ENCODE measurements around the gene PPP2R5A.
"Not testable (repeated sequence)": the region's sequence is repeated elsewhere in the genome, so short reads cannot be mapped to it uniquely, and the experiment has no call there.

The PPP2R5A gene

DNA sequence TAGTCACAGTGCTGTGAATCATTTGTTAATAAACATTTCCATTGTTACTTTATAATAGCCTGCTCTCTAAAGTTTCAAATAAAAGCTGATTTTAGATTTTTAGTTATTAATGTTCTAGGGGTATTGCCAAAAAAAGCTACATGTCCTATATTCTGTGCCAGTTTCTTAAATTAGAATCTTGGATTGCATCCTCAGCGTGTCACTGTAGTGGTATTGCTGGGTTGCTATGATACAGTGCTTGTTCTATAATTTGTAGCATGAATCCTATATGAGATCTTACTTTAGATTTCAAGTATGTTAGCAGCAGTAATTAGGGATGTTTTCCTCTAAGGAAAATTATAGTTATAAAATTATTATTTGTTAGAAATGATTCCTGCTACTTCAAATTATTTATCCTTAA is 16.4 kb downstream of the PPP2R5A start:
- no peak for DNase-seq (ENCODE audit: low read depth)

DNA sequence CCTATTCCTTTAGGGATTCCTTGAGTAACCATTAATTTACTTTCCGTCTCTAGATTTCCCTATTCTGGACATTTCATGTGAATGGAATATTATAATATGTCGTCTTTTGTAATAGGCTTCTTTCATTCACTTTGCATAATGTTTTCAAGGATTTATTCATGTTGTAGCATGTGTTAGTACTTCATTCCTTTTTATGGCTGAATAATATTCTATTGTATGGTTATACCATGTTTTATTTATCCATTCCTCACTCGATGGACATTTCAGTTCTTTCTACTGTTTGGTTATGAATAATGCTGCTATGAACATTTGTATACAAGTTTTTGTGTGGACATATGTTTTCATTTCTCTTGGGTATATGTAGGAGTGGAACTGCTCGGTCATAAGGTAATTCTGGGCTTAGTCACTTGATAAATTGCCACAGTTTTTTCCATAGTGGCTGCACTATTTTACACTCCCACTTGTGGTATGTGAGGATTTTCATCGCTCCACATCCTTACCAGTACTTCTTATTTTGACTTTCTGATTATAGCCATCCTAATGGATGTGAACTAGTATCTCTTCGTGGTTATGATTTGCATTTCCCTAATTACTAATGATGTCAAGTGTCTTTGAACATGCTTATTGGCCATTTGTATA is 17.7 kb downstream of the PPP2R5A start:
- DNase-seq (ENCODE audit: low read depth): no peak

DNA sequence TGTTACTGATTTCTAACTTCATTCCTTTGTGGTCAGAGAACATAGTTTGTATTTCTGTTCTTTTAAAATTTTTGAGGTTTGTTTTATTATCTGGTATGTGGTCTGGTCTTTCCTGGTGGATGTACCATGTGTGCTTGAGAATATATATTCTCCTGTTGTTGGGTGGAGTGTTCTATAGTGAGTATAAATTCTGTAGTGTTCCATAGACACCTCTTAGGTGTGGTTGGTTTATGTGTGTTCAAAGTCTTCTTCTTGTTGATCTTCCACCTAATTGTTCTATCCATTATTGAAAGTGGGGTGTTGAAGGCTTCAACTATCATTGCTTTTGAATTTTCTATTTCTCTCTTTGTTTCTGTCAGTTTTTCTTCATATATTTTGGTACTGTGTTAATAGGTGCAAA is 20.1 kb downstream of the PPP2R5A start:
- DNase-seq (ENCODE audit: low read depth): no peak

DNA sequence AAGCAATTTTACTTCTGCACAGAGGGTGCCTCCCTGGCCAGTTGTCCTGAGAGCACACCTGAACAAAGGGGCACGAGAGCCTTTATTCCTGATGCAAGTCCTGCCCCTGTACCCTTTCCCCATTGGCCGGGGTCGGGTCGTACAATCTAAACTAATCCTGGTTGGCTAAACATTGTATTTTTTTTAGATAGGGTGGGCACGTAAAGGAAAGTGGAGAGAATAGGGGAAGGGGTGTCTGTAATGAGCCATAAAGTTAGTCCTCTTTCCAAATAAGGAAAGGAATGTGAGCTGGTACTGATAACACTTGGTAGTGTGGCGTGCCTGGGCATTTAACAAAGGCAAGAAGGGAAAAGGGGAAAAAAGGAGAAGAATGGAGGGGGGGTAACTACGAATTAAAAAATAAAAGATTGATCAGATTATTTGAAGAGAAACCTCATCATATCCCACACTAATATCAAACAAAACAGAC is 20.8 kb downstream of the PPP2R5A start:
- not testable (repeated sequence) for DNase-seq (ENCODE audit: low read depth)

DNA sequence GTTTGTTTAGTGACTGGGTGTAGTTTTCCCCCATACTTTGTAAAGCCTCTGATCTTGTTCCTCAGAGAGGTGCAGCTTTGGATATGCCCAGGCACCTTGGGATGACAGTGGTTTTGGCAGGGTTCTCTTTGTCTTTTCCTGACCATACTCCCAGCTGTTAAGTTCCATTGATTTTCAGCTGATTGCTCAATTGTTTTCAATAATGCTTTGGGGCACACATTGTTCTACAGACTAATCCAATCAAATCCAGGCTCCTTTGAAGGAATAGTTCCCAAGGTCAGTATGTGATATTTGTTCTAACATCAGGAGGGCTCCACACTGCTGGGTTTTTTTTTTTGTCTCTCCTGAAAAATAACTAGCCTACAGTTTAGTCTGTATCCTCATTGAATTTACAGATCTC is 24.8 kb downstream of the PPP2R5A start:
- DNase-seq (ENCODE audit: low read depth): no peak

DNA sequence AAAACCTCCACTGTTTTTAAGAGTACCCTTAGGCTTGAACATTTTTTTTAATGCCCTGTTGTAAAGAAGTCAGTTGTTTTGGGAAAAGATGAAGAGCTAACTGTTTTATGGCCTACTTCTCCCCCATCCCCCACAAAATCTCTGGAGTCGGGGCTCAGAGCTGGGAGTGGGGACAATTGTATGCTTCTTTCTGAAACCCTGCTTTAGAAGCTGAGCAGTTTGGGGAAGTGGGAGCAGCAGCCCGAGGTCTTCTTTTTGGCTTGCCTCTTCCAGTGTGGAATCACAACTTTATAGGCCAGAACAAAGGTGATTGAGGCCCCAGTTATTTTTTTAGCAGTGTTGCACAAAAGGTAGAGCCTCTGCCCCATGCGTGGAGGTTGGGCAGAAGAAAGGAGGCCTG is 25.2 kb downstream of the PPP2R5A start:
- no peak for DNase-seq (ENCODE audit: low read depth)

DNA sequence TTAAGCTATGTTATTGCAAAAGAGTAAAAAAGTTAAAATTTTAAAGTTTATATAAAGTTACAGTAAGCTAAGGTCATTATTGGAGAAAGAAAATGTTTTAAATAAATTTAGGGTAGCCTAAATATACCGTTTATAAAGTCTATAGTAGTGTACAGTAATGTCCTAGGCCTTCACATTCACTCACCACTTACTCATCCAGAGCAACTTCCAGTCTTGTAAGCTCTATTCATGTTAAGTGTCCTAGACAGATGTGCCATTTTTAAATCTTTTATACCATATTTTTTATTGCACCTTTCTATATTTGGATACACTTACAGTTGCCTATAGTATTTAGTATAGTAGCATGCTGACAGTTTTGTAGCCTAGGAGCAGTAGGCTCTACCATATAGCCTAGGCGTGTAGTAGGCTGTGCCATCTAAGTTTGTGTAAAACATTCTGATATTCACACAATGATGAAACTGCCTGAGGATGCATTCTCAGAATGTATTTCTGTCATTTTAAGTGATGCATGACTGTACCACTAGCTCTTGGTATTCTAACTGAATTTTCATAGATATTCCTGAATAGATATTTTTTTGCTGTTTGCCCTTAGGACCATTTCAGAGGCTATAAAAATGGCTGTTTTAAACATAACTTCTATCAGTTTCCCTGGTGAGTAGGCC is 26.8 kb downstream of the PPP2R5A start:
- DNase-seq (ENCODE audit: low read depth): no peak

DNA sequence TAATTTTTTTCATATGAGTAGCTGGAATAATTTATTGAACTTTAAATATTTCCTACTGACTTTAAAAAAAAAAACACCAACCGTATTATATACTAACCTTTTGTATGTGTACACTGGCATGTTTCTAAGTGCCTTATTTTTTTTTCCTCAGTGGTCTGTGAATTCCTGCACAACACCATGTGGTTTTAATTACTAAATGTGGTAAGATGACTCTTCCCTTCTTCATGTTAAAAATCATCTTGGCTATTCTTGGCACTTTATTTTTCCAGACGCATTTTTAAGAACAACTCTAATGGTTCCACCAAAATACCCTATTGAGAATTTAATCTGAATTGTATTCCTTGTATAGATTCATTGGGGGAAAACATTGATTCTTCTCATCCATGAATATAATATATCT is 28.4 kb downstream of the PPP2R5A start:
- no peak for DNase-seq (ENCODE audit: low read depth)

DNA sequence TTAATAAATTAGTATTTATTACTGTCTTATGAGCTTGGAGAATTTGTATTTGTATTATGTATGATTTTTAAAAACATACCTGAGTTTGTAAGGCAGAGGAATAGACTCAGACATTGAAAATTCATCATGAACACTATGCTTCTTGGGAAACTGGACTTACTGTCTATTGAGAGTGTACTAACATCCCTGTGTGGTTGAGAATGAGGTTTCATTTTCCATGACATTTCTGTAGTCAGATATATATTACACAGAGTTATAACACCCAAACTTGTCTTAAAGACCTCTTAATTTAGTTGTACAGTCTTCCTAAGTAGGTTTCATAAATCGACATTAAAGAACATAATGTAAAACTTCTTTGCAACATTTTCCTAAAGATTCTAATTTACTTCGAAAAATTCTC is 30.0 kb downstream of the PPP2R5A start:
- DNase-seq (ENCODE audit: low read depth): no peak

DNA sequence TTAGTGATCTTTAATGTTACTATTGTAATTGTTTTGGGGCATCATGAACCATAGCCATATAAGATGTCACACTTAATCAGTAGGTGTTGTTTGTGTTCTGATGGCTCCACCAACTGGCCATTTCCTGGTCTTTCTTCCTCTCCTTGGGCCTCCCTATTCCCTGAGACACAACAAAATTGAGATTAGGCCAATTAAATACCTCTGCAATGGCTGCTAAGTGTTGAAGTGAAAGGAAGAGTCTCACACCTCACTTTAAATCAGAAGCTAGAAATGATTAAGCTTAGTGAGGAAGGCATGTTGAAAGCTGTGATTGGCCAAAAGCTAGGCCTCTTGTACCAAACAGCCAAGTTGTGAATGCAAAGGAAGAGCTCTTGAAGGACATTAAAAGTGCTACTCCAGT is 30.7 kb downstream of the PPP2R5A start:
- DNase-seq (ENCODE audit: low read depth): no peak

DNA sequence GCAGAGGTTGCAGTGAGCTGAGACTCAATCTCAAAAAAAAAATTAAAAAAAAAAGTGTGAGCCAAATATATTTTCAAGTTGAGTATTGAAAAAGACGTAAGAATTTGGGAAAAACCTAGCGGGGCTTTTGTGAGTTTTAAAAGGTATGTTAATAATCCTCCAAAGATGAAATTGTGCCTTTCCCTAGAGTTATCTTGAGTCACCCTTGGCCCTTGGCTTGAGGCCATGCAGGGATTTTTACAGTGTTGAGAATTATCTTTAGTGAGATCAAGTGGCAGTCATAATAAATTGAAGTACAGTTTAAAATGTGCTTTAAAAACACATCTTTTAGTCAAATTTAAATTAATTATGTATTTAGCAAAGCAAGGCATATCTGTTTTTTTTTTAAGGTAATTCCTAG is 32.7 kb downstream of the PPP2R5A start:
- DNase-seq (ENCODE audit: low read depth): no peak

DNA sequence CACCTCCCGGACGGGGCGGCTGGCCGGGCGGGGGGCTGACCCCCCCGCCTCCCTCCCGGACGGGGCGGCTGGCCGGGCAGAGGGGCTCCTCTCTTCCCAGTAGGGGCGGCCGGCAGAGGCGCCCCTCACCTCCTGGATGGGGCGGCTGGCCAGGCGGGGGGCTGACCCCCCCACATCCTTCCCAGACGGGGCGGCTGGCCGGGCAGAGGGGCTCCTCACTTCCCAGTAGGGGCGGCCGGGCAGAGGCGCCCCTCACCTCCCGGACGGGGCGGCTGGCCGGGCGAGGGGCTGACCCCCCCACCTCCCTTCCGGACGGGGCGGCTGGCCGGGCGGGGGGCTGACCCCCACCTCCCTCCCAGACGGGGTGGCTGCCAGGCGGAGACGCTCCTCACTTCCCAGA is 35.8 kb downstream of the PPP2R5A start:
- not testable (repeated sequence) for DNase-seq (ENCODE audit: low read depth)

DNA sequence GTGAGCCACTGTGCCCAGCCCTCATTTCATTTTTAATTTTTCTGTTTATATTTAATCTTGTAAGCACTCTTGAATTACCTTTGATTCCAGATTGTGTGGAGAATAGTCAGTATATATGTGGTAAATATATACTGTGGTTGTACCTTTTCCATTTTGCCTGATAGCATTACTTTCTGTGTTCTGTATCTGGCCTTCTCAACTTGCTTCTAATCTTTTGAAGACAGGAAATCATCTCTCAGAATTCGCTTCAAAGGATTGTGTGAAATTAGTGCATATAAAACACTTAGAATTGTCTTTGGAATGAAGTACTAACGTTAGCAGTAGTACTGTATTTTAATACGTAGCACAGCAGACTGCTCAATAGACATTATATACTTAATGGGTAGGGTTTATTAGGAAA is 37.9 kb downstream of the PPP2R5A start:
- DNase-seq (ENCODE audit: low read depth): no peak

DNA sequence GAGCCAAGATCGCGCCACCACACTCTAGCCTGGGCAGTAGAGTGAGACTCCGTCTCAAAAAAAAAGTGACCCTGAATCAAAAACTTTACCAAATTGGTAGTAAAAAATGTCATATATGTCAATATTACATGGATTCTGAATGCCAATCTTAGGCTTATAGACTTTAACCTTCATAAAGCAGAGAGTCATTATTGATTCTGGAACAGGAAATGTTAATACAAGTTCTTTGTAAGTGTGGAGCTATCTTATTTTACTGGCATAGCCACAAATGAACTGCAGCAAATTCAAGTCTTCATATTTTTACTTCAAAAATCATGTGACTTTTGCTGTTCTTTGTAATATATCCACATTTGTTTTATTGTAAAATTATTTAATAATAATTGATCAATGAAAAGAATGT is 41.3 kb downstream of the PPP2R5A start:
- DNase-seq (ENCODE audit: low read depth): no peak

DNA sequence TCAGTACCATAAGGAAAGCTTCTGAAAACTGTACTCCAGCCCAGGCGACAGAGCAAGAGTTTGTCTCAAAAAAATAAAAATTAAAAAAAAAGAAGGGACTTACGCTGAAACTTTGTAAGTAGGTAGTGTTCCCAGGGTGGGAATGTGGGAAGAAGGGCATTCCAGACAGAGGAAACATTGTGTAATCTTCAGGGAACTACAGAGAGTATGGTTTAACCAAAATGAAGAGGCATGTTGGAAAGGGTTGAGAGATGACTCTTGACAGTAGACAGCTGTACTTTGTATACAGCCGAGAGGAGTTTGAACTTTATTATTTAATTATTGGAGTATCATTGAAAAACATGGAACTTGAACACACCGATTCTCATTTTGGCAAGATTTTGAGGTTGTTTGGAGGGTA is 43.0 kb downstream of the PPP2R5A start:
- no peak for DNase-seq (ENCODE audit: low read depth)

DNA sequence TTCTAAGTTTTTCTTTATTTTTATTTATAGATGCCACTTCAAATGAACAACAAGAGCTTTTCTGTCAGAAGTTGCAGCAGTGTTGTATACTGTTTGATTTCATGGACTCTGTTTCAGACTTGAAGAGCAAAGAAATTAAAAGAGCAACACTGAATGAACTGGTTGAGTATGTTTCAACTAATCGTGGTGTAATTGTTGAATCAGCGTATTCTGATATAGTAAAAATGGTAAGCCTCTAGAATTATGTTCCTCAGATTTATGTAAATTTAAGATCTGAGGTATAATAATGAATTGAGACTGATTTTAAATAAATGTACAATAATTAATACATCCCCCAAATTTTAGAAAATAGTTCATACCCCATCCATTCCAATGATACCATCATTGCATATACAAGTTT is 43.9 kb downstream of the PPP2R5A start:
- no peak for DNase-seq (ENCODE audit: low read depth)

DNA sequence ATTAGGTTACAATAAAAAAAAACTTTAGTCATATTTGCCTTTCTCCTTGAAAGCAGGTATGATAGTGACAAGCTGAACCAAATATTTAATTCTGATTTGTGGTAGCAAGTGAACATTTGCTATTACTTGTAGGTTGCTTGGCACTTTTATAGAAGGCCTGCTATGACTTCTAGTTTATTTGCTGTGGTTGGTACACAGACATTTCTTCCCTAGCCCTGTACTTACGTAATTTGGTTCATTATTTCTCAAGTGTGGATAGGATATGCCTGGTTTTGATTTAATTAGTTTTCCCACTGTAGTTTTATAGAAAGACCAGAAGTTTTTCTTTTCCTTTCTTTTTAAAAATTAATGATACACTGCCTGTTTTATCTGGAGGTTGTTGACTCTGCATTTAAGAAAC is 55.9 kb downstream of the PPP2R5A start:
- no peak for DNase-seq (ENCODE audit: low read depth)

DNA sequence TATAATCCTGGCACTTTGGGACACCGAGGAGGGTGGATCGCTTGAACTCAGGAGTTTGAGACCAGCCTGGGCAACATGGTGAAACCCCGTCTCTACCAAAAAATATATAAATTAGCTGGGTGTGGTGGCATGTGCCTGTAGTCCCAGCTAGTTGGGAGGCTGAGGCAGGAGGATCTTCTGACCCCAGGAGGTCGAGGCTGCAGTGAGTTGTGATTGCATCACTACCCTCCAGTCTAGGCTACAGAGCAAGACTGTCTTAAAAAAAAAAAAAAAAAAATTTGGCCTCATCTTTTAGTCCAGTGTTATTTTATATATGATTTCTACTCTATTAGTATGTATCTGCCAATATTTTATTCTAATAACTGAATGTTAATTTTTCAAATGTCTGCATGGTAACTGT is 59.7 kb downstream of the PPP2R5A start:
- DNase-seq (ENCODE audit: low read depth): no peak

DNA sequence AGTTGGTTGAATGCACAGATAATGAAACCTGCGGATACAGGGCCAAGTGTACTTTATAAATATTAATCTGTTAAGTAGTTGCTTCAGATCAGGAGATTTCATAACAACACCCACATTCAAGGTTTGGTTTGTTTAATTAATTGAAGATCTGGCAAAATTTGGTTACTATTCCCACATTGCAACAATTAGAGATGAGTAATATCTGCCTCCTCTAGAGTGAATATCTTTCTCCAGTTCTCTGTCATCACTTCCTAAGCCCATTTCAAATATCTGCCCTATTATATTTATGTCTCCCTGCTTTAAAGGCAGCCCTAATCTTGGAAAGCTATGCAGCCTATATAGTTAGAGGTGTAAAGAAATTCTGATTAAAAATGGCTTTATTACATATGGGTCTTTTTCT is 61.4 kb downstream of the PPP2R5A start:
- no peak for DNase-seq (ENCODE audit: low read depth)

DNA sequence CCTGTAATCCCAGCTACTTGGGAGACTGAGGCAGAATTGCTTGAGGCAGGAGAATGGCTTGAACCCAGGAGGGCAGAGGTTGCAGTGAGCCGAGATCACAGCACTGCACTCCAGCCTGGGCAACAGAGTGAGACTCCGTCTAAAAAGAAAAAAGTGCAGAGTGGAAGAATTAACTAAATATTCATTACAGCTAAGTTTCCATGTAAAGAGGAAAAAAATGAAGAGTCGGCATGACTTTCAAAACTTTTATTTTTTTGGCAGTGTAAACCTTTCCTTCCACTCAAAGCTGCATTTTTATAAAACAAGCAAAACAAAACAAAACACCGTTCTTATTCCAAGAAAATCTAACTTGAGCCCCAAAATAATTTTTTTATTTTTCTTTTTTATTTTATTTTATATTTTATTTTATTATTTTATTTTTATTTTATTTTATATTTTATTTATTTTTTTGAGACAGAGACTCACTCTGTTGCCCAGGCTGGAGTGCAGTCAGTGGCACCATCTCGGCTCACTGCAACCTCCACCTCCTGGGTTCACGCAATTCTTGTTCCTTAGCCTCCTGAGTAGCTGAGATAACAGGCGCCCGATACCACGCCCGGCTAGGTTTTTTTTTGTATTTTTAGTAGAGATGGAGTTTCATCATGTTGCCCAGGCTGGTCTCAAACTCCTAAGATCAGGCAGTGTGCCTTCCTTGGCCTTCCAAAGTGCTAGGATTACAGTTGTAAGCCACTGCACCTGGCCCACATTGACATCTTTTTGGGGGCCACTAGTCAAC is 66.6 kb downstream of the PPP2R5A start:
- no peak for DNase-seq (ENCODE audit: low read depth)

DNA sequence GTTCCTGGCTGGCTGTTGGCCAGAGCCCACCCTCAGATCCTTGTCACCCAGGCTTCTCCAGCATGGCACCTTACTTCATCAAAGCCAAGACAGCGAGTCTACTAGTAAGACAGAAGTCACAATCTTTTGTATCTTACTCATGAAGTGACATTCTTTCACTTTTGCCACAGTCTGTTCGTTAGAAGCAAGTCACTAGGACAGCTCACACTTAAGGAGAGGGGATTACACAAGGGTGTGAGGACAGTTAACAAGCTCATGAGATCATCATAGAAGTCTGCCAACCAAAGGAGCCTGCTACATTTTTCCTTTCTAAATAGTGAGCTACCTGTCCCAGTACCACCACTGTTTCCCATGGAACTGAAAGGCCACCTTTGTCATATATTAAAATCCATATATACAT is 68.0 kb downstream of the PPP2R5A start:
- no peak for DNase-seq (ENCODE audit: low read depth)

DNA sequence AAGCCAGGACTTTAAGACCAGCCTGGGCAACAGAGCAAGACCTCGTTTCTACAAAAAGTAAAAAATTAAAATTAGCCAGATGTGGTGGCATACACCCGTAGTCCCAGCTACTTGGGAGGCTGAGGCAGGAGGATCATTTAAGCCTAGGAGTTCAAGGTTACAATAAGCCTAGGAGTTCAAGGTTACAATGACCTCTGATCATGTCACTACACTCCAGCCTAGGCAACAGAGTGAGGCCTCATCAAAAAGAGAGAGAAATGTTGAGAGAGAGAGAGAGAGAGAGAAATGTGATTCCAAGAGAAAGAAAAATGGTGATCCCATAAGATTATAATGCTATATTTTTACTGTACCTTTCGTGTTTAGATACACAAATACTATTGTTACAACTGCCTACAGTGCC is 69.3 kb downstream of the PPP2R5A start:
- DNase-seq (ENCODE audit: low read depth): no peak

DNA sequence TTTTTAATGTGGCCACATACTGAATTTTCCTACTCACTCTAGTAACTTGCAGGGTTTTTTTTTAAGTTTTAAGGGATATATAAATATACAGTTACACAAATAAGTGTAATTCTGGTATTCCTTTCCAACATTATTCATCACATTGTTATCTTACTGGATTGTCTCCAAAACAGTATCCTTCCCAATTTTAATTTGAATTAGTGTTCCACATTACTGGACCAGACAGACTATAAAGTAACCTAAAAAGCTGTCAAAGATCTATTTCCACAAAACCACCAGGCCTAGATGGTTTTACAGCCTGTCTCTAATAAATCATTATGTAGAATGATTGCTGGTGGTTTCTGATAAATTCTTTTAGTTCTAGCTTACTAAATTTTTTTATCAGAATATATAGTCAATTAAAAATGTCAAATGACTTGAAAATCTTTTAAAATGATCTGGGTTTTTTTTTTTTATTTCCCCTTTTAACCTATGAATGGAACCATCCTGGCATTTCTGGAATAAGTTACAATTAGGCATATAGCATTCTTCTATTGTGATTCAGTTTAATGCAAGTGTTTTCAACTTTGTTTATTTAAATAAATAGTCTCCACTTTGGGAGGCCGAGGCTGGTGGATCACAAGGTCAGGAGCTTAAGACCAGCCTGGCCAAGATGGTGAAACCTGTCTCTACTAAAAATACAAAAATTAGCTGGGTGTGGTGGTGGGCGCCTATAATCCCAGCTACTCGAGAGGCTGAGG is 70.2 kb downstream of the PPP2R5A start:
- no peak for DNase-seq (ENCODE audit: low read depth)

All from stimulated activated CD8-positive, alpha-beta memory T cell treated with anti-CD3 and anti-CD28 coated beads, Interleukin-12 subunit alpha, Interleukin-12 subunit beta, amount 100 ng/mL, for 4 hours (primary cell).